HEK293 (cell line): ENCODE data around the gene TMEM167B.

Source experiments
- CTCF ChIP-seq: fragments of 450-650 bp; formaldehyde crosslinking; IDR thresholded peaks from 2 replicates; pipeline ENCODE4 v1.5.1; 2016; ENCODE audit warnings: missing biosample characterization, missing genetic modification characterization
- ELK4 ChIP-seq: IDR thresholded peaks from 2 replicates; pipeline ENCODE4 v1.6.1; 2011; ENCODE audit warnings: mild to moderate bottlenecking, low read depth, low read length, borderline replicate concordance
- ZBTB48 ChIP-seq: fragments of 450-650 bp; formaldehyde crosslinking; IDR thresholded peaks from 2 replicates; pipeline ENCODE4 v1.5.1; 2016; ENCODE audit warnings: missing biosample characterization, missing genetic modification characterization
- ZFP37 ChIP-seq: fragments of 450-650 bp; formaldehyde crosslinking; IDR thresholded peaks from 2 replicates; pipeline ENCODE4 v1.5.1; 2016; ENCODE audit warnings: missing biosample characterization, missing genetic modification characterization
- ZNF274 ChIP-seq, 2 experiments: fragments of 200-500 bp in 1 of 2; fragments of 450-650 bp in 1 of 2; sonication (Bioruptor generic) in 1 of 2; formaldehyde crosslinking in 1 of 2; IDR thresholded peaks; 2 replicates each; pipeline versions ENCODE4 v1.5.1 to v1.6.1; 2014 to 2016; ENCODE audit warnings: borderline replicate concordance in 1 of 2, inconsistent platforms in 1 of 2, low read length in 1 of 2, missing biosample characterization in 1 of 2, missing genetic modification characterization in 1 of 2
- ZNF501 ChIP-seq: fragments of 450-650 bp; formaldehyde crosslinking; IDR thresholded peaks from 2 replicates; pipeline ENCODE4 v1.5.1; 2016; ENCODE audit warnings: missing biosample characterization, missing genetic modification characterization
- ZNF580 ChIP-seq: fragments of 450-650 bp; formaldehyde crosslinking; IDR thresholded peaks from 2 replicates; pipeline ENCODE4 v1.5.1; 2016; ENCODE audit warnings: missing biosample characterization, missing genetic modification characterization
- ZNF76 ChIP-seq: fragments of 450-650 bp; formaldehyde crosslinking; IDR thresholded peaks from 2 replicates; pipeline ENCODE4; 2016; ENCODE audit warnings: low read depth, missing biosample characterization, missing genetic modification characterization, borderline replicate concordance
- ZNF776 ChIP-seq: fragments of 450-650 bp; formaldehyde crosslinking; IDR thresholded peaks from 2 replicates; pipeline ENCODE4 v1.5.0; 2017; ENCODE audit warnings: missing biosample characterization, missing genetic modification characterization, borderline replicate concordance
- TF ChIP-seq, protein P1 (sequence below): fragments of 450-650 bp; formaldehyde crosslinking; IDR thresholded peaks from 2 replicates; pipeline ENCODE4 v1.5.1; 2016; ENCODE audit warnings: missing biosample characterization, missing genetic modification characterization
- TF ChIP-seq, protein P2 (sequence below): sonication (generic); formaldehyde crosslinking; IDR thresholded peaks from 2 replicates; pipeline ENCODE4 v1.8.1; 2022; ENCODE audit warnings: mild to moderate bottlenecking, moderate library complexity, missing genetic modification reagents
- TF ChIP-seq, protein P3 (sequence below): fragments of 450-650 bp; formaldehyde crosslinking; IDR thresholded peaks from 2 replicates; pipeline ENCODE4 v1.5.1; 2016; ENCODE audit warnings: missing biosample characterization, missing genetic modification characterization, low read depth

- TF ChIP-seq ELK4 (no peak), ZNF580 (tag by site-specific recombination) (no peak), ZNF501 (tag by site-specific recombination) (no peak), CTCF (tag by site-specific recombination) (no peak), ZNF776 (tag by site-specific recombination) (no peak), ZBTB48 (no peak), ZNF274 (IDR thresholded peaks at IDR 0.05; ENCODE audit: low read length) (no peak), ZNF274 (tag by site-specific recombination; IDR thresholded peaks at IDR 0.05; ENCODE audit: borderline replicate concordance) (no peak), ZFP37 (no peak), ZNF76 (no peak)
- TF ChIP-seq, protein P1, sequence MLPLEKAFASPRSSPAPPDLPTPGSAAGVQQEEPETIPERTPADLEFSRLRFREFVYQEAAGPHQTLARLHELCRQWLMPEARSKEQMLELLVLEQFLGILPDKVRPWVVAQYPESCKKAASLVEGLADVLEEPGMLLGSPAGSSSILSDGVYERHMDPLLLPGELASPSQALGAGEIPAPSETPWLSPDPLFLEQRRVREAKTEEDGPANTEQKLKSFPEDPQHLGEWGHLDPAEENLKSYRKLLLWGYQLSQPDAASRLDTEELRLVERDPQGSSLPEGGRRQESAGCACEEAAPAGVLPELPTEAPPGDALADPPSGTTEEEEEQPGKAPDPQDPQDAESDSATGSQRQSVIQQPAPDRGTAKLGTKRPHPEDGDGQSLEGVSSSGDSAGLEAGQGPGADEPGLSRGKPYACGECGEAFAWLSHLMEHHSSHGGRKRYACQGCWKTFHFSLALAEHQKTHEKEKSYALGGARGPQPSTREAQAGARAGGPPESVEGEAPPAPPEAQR (tag by site-specific recombination): no peak
- TF ChIP-seq, protein P2, sequence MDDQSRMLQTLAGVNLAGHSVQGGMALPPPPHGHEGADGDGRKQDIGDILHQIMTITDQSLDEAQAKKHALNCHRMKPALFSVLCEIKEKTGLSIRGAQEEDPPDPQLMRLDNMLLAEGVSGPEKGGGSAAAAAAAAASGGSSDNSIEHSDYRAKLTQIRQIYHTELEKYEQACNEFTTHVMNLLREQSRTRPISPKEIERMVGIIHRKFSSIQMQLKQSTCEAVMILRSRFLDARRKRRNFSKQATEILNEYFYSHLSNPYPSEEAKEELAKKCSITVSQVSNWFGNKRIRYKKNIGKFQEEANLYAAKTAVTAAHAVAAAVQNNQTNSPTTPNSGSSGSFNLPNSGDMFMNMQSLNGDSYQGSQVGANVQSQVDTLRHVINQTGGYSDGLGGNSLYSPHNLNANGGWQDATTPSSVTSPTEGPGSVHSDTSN: no peak
- TF ChIP-seq, protein P3, sequence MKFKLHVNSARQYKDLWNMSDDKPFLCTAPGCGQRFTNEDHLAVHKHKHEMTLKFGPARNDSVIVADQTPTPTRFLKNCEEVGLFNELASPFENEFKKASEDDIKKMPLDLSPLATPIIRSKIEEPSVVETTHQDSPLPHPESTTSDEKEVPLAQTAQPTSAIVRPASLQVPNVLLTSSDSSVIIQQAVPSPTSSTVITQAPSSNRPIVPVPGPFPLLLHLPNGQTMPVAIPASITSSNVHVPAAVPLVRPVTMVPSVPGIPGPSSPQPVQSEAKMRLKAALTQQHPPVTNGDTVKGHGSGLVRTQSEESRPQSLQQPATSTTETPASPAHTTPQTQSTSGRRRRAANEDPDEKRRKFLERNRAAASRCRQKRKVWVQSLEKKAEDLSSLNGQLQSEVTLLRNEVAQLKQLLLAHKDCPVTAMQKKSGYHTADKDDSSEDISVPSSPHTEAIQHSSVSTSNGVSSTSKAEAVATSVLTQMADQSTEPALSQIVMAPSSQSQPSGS (tag by site-specific recombination): no peak
These were observed 4.3 kb downstream of the TMEM167B start for GRCh38 chr1:109094871-109095270.
